K562 (cell line): ENCODE measurements around the gene GAD1. TPM values are rescaled to one million over a fixed set of nuclear protein-coding genes. Genes with fewer than 3 reads are reported as not detected.

ENCODE experiments used
- DDX20 ChIP-seq: fragments of 450-650 bp; IDR thresholded peaks from 2 replicates; pipeline ENCODE4 v1.6.1; 2016; ENCODE audit warnings: missing genetic modification characterization, low read depth, mild to moderate bottlenecking, missing compliant biosample characterization, moderate library complexity
- FOSL1 ChIP-seq: fragments of 200-800 bp; sonication (Bioruptor generic); conservative IDR thresholded peaks from 2 replicates; pipeline ENCODE4 v1.6.1; 2016; ENCODE audit warnings: missing genetic modification characterization, missing compliant biosample characterization
- HMG20A ChIP-seq: fragments of 450-650 bp; formaldehyde crosslinking; conservative IDR thresholded peaks from 2 replicates; pipeline ENCODE4 v1.4.0; 2020; ENCODE audit warnings: mild to moderate bottlenecking, mixed read lengths
- MTA3 ChIP-seq: fragments of 450-650 bp; formaldehyde crosslinking; IDR thresholded peaks from 2 replicates; pipeline ENCODE4 v1.6.1; 2017; ENCODE audit warnings: mild to moderate bottlenecking, borderline replicate concordance
- NFXL1 ChIP-seq: fragments of 450-650 bp; formaldehyde crosslinking; IDR thresholded peaks from 2 replicates; pipeline ENCODE4 v1.4.0; 2021; ENCODE audit warnings: mild to moderate bottlenecking
- RFX7 ChIP-seq: fragments of 250-450 bp; sonication (Bioruptor Pico); IDR thresholded peaks from 2 replicates; pipeline ENCODE4 v1.5.1; 2021; ENCODE audit warnings: mild to moderate bottlenecking
- RREB1 ChIP-seq: fragments of 250-450 bp; sonication (Bioruptor Pico); IDR thresholded peaks from 2 replicates; pipeline ENCODE4 v1.4.0; 2020
- SAFB2 ChIP-seq: fragments of 200-400 bp; formaldehyde crosslinking; IDR thresholded peaks from 2 replicates; pipeline ENCODE4 v1.6.1; 2018; ENCODE audit warnings: borderline replicate concordance, low read length, low read depth, moderate library complexity; ENCODE audit not compliant: severe bottlenecking
- TAF1 ChIP-seq: IDR thresholded peaks from 2 replicates; pipeline ENCODE4 v1.6.1; 2011; ENCODE audit warnings: mild to moderate bottlenecking, low read length, moderate library complexity; ENCODE audit not compliant: insufficient read depth, control insufficient read depth, severe bottlenecking; ENCODE audit errors: extremely low read depth
- THRA ChIP-seq: fragments of 450-650 bp; IDR thresholded peaks from 2 replicates; pipeline ENCODE4 v1.6.1; 2017; ENCODE audit warnings: mild to moderate bottlenecking, moderate library complexity
- polyA plus RNA-seq, 8 experiments: library from polyadenylated mRNA; depleted of rRNA in 4 of 8; stranded (reverse) in 5 of 8; unstranded in 3 of 8; fragments of >200 nt; fragmentation: Nextera tagmentation in 2 of 8; fragmentation: Illumina TruSeq in 1 of 8; extraction: Ambion mirVana in 2 of 8; extraction: Trizol in 1 of 8; gene quantifications; 2 replicates each; pipeline versions ENCODE4 v1.2.1 to v1.2.3, GENCODE V29; 2011 to 2014; ENCODE audit warnings: inconsistent platforms in 1 of 8, missing spikeins in 1 of 8
- total RNA-seq, 7 experiments: library from RNA; depleted of rRNA in 6 of 7; stranded (reverse); fragments of >200 nt in 6 of 7; fragmentation: Illumina TruSeq in 2 of 7; extraction: Trizol in 2 of 7; gene quantifications; 2 replicates each; pipeline versions ENCODE4 v1.2.1 to v1.2.3, GENCODE V29; 2011 to 2021; ENCODE audit warnings: low replicate concordance in 1 of 7
- TF ChIP-seq, protein P1 (sequence below): fragments of 250-450 bp; sonication (Bioruptor Pico); IDR thresholded peaks from 2 replicates; pipeline ENCODE4 v1.8.0; 2022; ENCODE audit warnings: inconsistent platforms, mild to moderate bottlenecking, moderate library complexity, borderline replicate concordance

The GAD1 gene
- total and polyA plus RNA-seq, 9 of the 15 experiments (the other 6 are each of a cell fraction or from before 2014, with no cell fraction given): 2.7 to 29.1 (median 15.7) TPM

DNA sequence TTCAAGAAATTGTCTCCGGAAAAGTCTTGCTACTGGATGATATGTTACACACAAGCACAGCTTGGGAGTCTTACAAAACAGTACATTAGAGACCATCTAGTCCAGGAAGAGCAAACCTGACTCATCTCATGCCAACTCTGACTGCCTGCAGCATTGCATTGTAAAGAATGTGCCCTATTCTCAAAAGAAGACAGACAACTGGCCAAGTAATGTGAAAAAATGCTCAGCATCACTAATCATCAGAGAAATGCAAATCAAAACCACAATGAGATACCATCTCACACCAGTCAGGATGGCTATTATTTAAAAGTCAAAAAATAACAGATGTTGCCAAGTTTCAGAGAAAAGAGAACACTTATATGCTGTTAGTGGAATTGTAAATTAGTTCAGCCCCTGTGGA lies 69.7 kb downstream of the GAD1 start (continued):
- no peak for TF ChIP-seq RREB1 (CRISPR knock-in tag)
- no peak for TF ChIP-seq FOSL1 (tag)
- no peak for TF ChIP-seq RFX7
- TF ChIP-seq DDX20 (tag): no peak
- no peak for TF ChIP-seq THRA
- TF ChIP-seq, protein P1, sequence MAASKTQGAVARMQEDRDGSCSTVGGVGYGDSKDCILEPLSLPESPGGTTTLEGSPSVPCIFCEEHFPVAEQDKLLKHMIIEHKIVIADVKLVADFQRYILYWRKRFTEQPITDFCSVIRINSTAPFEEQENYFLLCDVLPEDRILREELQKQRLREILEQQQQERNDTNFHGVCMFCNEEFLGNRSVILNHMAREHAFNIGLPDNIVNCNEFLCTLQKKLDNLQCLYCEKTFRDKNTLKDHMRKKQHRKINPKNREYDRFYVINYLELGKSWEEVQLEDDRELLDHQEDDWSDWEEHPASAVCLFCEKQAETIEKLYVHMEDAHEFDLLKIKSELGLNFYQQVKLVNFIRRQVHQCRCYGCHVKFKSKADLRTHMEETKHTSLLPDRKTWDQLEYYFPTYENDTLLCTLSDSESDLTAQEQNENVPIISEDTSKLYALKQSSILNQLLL (CRISPR knock-in tag): no peak
- no peak for TF ChIP-seq NFXL1 (CRISPR knock-in tag)
- no peak for TF ChIP-seq HMG20A
- TF ChIP-seq TAF1: no peak
- no peak for TF ChIP-seq MTA3
- no peak for TF ChIP-seq SAFB2
- TF ChIP-seq, all 486 proteins: peak for 0
